NOMO-1 (cell line): ENCODE data around the gene FOXL1.
"Not testable (repeated sequence)": the region's sequence is repeated elsewhere in the genome, so short reads cannot be mapped to it uniquely, and the experiment has no call there.

ENCODE experiments used
- DNase-seq, 2 experiments: peaks; one replicate each; lab custom pipeline; 2025; ENCODE audit not compliant: unreplicated experiment in 2 of 2; lab: John Stamatoyannopoulos, UW

The FOXL1 gene

GRCh38 chr16:86579268-86580062, 1.1 kb downstream of the FOXL1 start:
- DNase-seq, result no peak

GRCh38 chr16:86580063-86580790, 1.9 kb downstream of the FOXL1 start:
- DNase-seq, result no peak

- DNase-seq, result no peak
Observed at GRCh38 chr16:86580791-86581170, 2.4 kb downstream of the FOXL1 start.

DNA sequence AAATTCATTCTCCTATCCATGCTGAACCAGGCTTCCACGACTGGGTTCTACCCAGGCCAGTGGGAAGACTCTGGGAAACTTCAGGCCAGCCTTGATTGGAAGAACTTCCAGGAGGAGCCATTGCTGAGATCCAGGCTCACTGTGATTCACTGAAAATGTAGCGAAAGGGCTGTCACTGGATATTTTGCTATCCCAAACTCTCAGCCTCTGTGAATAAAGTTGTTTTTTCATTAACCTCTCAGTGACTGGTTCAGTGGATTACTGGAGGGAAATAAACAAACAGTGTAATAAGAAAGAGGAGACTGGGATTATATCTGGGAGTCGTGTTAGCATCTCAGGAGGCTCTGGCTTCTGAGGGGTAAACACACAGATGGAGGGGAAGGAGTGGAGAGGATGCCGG, 3.1 kb downstream of the FOXL1 start:
- no peak for DNase-seq

DNA sequence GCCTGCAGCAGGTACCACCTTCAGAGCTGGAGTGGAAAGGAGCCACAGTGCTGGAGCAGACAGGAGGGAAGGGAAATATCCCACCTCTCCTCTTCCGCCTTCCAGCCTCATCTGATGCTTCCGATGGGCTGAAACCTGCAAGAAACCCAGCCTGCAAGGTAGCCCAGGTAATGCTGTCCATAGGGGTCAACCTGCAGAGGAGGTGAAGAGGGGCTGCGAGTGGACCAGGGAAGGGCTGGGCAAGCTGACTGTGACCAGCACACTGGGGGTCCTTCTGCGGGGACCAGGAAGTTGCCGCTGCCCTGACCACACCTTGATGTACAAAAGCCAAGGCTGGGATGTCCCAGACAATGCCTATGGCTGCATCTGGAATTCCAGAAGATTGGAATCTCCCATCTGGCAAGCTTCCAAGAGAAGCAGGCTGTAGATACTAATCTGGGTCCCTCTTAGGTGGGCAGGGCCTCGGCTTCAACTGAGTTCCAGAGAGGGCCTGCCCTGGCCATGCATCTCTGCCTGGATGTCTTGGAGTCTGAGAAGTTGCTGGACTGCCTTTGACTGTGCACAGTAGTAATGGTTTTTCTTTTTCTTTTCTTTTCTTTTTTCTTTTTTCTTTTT, 5.8 kb downstream of the FOXL1 start:
- no peak for DNase-seq

GRCh38 chr16:86584726-86585721, 6.7 kb downstream of the FOXL1 start:
- DNase-seq, result no peak

DNA sequence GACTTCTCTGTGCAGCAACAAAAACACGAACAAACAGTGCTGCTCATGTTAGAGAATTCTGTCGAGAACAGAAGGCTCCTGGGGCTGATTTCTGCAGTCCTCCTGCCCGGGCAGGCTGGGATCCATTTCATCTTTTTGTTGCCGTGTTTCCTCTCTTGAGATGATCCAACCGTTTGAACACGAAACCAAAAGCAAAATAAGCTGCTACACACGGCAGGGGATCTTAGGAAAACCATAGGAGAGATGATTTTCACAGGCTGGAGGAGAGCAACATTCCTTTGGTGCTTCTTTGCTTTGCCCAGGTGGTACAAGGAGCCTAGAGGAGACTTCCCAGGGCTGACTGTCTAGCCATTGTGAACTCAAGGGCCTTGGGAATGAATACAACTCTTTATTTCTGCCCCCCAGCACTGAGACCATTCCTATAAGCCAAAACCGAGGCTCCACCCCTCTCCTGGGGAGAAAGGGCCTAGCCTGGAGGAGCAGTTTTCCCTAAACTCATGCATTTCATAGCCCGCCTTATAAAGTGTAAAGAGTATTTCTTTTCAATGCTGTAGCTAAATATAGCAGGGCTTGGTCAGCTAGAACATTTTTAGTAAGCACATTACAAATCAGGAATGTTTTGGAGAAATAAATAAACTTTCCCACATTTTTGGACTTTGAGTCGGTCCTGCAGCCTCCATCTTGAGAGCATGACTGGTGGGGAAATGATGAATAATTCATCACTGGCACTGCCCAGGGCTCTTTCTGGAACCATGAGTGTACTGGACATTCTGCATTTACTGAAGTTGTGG, 7.7 kb downstream of the FOXL1 start:
- DNase-seq, result no peak

DNA sequence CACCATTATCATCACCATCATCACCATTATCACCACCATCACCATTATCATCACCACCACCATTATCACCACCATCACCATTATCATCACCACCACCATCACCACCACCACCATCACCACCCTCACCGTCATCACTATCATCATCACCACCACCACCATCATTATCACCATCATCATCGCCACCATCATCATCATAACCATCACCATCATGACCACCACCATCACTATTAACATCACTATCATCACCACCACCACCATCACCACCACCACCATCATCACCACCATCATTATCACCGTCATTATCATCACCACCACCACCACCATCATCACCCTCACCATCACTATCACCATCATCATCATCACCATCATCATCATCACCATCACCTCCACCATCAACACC, 9.1 kb downstream of the FOXL1 start:
- no peak for DNase-seq

DNA sequence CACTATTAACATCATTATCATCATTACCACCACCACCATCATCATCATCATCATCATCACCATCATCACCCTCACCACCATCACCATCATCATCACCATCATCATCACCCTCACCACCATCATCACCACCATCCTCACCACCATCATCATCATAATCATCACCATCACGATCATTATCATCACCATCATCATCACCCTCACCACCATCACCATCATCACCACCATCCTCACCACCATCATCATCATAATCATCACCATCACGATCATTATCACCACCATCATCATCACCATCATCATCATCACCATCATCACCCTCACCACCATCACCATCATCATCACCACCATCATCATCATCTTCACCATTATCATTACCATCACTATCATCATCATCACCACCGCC, 9.6 kb downstream of the FOXL1 start:
- DNase-seq, result not testable (repeated sequence)

- DNase-seq, result no peak
Observed at GRCh38 chr16:86590501-86591144, 12.3 kb downstream of the FOXL1 start.

- DNase-seq, result no peak
Observed at GRCh38 chr16:86591270-86591669, 12.9 kb downstream of the FOXL1 start.

DNA sequence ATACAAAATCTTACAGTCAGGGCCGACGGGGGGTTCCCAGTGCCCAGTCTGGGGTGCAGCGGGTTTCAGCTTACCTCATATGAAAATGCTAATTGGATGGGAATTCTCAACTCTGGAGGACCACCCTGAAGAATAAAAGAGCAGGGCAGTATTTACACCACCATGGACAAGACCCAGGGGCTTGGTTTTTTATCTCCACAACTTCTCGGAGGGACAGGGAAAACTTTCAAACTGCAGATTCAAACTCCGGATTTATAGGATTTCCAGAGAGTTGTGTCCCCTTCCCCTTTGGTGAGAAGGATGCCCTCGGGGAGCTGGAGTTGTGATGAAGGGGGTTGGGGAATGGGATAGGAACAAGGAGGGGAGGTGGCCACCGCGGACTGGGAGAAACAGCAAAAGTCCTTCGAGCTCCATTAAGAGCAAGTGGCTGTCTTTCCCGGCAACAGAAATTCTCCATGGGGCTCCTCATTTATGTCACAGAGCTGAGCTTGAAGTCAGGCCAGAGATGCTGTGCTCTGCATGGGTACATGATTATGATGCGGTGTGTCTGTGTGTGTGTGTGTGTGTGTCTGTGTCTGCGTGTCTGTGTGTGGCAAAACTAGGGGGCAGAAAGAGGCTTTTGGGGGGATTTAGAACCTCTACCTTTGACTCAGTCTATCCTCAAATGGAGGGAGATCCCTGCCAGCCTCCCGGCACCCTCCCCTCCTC, 15.7 kb downstream of the FOXL1 start:
- DNase-seq, result no peak

GRCh38 chr16:86594721-86595120, 16.4 kb downstream of the FOXL1 start:
- DNase-seq, result no peak

GRCh38 chr16:86595983-86596605, 17.7 kb downstream of the FOXL1 start:
- no peak for DNase-seq

DNA sequence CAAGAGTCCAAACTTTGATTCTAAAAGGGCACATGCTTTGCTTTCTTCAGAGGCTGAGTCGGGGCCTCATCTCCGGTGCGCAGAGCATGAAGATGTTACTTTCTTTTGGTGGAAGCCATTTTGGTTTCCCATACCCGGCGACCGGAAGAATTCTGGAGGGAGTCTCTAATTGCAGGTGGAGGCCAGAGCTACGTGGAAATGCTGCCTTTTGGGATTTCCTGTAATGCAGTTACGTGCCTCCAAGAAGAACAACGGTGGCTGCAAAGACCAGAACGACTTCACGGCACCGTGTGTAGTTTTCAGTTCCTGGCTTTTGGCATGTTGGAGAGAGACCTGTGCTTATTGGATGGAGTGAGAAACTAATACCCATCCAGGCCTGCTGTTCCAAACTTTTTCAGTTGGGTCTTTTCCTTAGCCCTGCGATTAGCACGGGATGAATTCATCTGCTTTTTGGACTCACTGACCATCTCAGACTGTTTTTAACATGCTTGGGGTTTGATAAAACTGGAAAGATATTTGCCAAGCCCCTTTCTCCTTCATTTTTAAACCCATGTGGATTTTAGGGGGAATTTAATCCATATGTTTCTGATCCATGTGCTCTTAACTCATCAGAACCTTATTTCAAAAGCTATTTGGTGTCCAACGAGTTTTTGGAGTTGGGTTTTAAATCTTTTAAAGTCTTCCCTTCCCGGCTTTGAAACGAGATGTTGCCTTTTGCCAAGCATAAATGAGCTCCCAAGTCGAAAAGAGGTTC, 19.0 kb downstream of the FOXL1 start:
- DNase-seq, result no peak

DNA sequence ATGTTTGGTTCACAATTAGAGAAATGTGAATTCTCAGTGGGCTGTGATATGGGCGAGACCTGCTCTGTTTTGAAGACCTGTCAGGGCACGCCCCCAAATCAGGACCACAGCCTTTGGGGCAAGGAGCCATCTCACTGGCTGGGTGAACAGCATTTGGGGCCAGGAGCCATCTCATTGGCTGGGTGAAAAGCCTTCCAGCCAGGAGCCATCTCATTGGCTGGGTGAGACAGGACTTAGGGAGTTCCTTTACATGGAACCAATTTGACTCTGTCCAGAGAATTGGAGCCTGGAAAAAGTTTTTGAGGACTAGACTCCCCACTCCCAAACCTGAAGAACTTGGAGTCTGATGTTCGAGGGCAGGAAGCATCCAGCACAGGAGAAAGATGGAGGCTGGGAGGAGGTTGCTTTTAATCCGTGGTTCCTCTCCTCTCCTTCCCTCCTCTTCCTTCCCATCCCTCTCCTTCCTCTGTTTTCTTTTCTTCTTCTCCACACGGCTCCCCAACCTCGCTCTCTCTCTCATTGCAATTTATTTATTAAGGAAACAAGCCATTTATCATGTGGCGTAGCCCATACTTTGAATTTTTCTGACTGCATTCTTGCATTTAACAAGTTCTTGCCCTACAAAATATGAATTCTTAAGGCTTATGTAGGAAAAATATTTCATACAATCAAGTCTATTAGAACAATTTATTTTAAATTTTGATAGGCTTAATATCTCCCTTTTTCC, 19.7 kb downstream of the FOXL1 start:
- DNase-seq, result no peak
